Measurements from ENCODE around the gene DENND1B. TPM values are rescaled to one million over a fixed set of nuclear protein-coding genes. Genes with fewer than 3 reads are reported as not detected.

The DENND1B gene
- total RNA-seq, 4 donors from 2014 or later = 1.8 to 37.5 (median 19.5) TPM

- no peak overlapping the region for H3K4me3 ChIP-seq
- no peaks in the 10 kb centered on the region for H3K27me3 ChIP-seq
- TF ChIP-seq CTCF (IDR thresholded peaks at IDR 0.05) = no peak
- no peak for TF ChIP-seq POLR2A (IDR thresholded peaks at IDR 0.05)
- intact Hi-C loops (cut with DNase I; ENCODE audit: low total_unique reads) = no loop called here
- H3K27ac ChIP-seq = no peak overlapping the region
- H3K4me1 ChIP-seq = no peaks in the 10 kb centered on the region
- H3K9me3 ChIP-seq = no peaks in the 10 kb centered on the region
- DNase-seq = no peak
- no peaks in the 10 kb centered on the region for H3K36me3 ChIP-seq
Measured at GRCh38 chr1:197808880-197809279, 33.6 kb upstream of the DENND1B start.

GRCh38 chr1:197807739-197808453 is 32.6 kb upstream of the DENND1B start:
- Histone ChIP-seq H3K9me3 (no peaks in the 10 kb centered on the region), H3K4me3 (no peak overlapping the region), H3K4me1 (no peaks in the 10 kb centered on the region), H3K27me3 (no peaks in the 10 kb centered on the region), H3K36me3 (no peaks in the 10 kb centered on the region), H3K27ac (no peak overlapping the region)
- intact Hi-C loops (cut with DNase I; ENCODE audit: low total_unique reads) = no loop called here
- DNase-seq = no peak
- no peak for TF ChIP-seq POLR2A (IDR thresholded peaks at IDR 0.05)
- no peak for TF ChIP-seq CTCF (IDR thresholded peaks at IDR 0.05)

DNA sequence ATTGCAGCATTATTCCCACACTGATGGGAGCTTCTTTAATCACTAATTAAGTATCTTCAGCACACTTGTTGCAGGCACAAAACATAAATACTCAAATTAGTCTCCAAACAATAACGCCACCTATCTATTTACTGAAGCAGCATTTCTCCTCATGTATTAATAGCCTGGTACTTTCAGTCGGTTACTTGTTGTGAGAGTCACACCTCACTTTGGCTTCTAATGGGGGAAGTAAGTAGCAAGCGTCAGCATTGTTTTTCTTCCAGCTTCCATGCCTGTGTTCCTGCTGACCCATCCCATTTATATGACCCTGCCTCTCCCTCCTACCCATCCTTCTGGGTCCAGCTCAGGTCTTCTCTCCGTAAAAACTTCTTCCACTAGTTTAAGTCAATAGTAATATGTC is 31.9 kb upstream of the DENND1B start:
- TF ChIP-seq POLR2A (IDR thresholded peaks at IDR 0.05) (no peak), CTCF (IDR thresholded peaks at IDR 0.05) (no peak)
- Histone ChIP-seq H3K27me3 (no peaks in the 10 kb centered on the region), H3K27ac (no peak overlapping the region), H3K9me3 (no peaks in the 10 kb centered on the region), H3K4me3 (no peak overlapping the region), H3K36me3 (no peaks in the 10 kb centered on the region), H3K4me1 (no peaks in the 10 kb centered on the region)
- DNase-seq = no peak
- intact Hi-C loops (cut with DNase I; ENCODE audit: low total_unique reads) = no loop called here

- no peaks in the 10 kb centered on the region for H3K9me3 ChIP-seq
- no peaks in the 10 kb centered on the region for H3K27me3 ChIP-seq
- DNase-seq = no peak
- intact Hi-C loops (cut with DNase I; ENCODE audit: low total_unique reads) = no loop called here
- no peaks in the 10 kb centered on the region for H3K36me3 ChIP-seq
- H3K27ac ChIP-seq = no peak overlapping the region
- H3K4me1 ChIP-seq = no peaks in the 10 kb centered on the region
- no peak for TF ChIP-seq POLR2A (IDR thresholded peaks at IDR 0.05)
- no peak for TF ChIP-seq CTCF (IDR thresholded peaks at IDR 0.05)
- no peak overlapping the region for H3K4me3 ChIP-seq
Measured at GRCh38 chr1:197806718-197807117, 31.4 kb upstream of the DENND1B start.

DNA sequence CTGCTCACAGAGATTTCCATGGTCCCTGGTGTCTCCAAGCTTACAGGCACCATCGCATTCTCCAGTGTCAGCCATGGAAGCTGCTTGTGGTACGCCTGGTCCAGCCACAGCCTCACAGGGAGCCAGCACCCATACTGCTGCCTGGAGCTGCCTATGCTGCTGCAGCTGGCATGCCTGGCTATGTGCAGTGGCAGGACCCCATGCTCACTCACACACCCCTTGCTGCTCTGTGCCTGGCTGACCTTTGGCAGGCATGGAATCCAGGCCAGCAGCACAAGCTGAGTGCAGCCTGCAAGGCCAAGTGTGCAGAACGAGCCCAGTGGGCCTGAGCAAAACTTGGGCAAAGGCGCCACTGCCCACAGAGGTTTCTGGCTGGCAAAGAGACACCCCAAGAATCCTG is 26.4 kb upstream of the DENND1B start:
- H3K4me3 ChIP-seq = no peak overlapping the region
- no peaks in the 10 kb centered on the region for H3K9me3 ChIP-seq
- DNase-seq = no peak

More for the DNA sequence above, 26.4 kb upstream of the DENND1B start:
- no peaks in the 10 kb centered on the region for H3K27me3 ChIP-seq
- no peak for TF ChIP-seq POLR2A (IDR thresholded peaks at IDR 0.05)
- no peak for TF ChIP-seq CTCF (IDR thresholded peaks at IDR 0.05)
- no peaks in the 10 kb centered on the region for H3K36me3 ChIP-seq
- intact Hi-C loops (cut with DNase I; ENCODE audit: low total_unique reads) = no loop called here
- H3K27ac ChIP-seq = no peak overlapping the region
- no peaks in the 10 kb centered on the region for H3K4me1 ChIP-seq
